ENCODE data around the gene DAP.

- TF ChIP-seq, protein P1, sequence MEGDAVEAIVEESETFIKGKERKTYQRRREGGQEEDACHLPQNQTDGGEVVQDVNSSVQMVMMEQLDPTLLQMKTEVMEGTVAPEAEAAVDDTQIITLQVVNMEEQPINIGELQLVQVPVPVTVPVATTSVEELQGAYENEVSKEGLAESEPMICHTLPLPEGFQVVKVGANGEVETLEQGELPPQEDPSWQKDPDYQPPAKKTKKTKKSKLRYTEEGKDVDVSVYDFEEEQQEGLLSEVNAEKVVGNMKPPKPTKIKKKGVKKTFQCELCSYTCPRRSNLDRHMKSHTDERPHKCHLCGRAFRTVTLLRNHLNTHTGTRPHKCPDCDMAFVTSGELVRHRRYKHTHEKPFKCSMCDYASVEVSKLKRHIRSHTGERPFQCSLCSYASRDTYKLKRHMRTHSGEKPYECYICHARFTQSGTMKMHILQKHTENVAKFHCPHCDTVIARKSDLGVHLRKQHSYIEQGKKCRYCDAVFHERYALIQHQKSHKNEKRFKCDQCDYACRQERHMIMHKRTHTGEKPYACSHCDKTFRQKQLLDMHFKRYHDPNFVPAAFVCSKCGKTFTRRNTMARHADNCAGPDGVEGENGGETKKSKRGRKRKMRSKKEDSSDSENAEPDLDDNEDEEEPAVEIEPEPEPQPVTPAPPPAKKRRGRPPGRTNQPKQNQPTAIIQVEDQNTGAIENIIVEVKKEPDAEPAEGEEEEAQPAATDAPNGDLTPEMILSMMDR (optimal IDR thresholded peaks at IDR 0.05 in 1 of 3, IDR thresholded peaks at IDR 0.05 in 1 of 3, conservative IDR thresholded peaks at IDR 0.05 in 1 of 3; ENCODE audit: extremely low read depth in 1 of 3, insufficient read depth in 2 of 3, low read length in 3 of 3), result no peak
- no peak for TF ChIP-seq EZH2 (IDR thresholded peaks at IDR 0.05; ENCODE audit: low read length)
Measured at GRCh38 chr5:10649666-10650380, 111.2 kb downstream of the DAP start.

Data from keratinocyte (primary cell).